HG02973 (cell line): Measurements from ENCODE around the gene ARL10.
A peak's percentile ranks its signal among the peaks of the same experiment; 100 is the strongest.
"Not testable (repeated sequence)": the region's sequence is repeated elsewhere in the genome, so short reads cannot be mapped to it uniquely, and the experiment has no call there.

Experiments
- ATAC-seq: cut with Tn5 transposase; IDR thresholded peaks from one replicate; pipeline ENCODE4 v1.9.1; 2021; ENCODE audit warnings: moderate library complexity; ENCODE audit not compliant: unreplicated experiment

Gene ARL10

DNA sequence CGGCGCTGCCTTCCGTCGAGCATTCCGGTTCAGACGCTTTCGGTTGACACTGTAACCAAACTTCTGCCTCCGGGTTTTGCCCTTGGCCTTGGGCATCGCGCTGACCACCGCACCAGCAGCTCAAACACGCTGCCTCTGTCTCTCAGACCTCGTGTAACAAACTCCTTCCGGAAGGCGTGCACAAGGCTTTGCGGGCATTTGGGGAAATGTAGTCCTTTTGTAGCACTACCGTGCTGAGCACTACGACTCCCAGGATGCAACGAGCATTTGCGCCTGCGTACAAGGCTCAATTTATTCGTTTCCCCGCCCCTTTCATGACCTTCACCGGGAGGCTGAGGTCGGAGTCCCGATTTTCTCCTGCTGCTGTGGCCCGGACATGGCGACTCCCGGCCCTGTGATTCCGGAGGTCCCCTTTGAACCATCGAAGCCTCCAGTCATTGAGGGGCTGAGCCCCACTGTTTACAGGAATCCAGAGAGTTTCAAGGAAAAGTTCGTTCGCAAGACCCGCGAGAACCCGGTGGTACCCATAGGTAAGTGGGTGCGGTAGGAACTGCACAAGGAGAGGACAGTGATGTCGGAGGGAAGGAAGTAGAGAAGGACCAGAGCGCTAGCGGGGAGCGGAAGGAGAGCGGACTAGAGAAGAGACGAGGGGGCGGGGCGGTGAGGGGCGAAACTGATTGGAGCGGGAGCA is 23.3 kb downstream of the ARL10 start, which contains the start of the genes HIGD2A and NOP16:
Gene HIGD2A (plus strand): TSS at position 308 of the 691 bp plus-strand sequence. CDS start 69 bp downstream, at position 377.
Gene NOP16 (minus strand): TSS at position 155 of the 691 bp plus-strand sequence. CDS start 59 bp downstream, at position 96.
- peak; percentile 81 for ATAC-seq

DNA sequence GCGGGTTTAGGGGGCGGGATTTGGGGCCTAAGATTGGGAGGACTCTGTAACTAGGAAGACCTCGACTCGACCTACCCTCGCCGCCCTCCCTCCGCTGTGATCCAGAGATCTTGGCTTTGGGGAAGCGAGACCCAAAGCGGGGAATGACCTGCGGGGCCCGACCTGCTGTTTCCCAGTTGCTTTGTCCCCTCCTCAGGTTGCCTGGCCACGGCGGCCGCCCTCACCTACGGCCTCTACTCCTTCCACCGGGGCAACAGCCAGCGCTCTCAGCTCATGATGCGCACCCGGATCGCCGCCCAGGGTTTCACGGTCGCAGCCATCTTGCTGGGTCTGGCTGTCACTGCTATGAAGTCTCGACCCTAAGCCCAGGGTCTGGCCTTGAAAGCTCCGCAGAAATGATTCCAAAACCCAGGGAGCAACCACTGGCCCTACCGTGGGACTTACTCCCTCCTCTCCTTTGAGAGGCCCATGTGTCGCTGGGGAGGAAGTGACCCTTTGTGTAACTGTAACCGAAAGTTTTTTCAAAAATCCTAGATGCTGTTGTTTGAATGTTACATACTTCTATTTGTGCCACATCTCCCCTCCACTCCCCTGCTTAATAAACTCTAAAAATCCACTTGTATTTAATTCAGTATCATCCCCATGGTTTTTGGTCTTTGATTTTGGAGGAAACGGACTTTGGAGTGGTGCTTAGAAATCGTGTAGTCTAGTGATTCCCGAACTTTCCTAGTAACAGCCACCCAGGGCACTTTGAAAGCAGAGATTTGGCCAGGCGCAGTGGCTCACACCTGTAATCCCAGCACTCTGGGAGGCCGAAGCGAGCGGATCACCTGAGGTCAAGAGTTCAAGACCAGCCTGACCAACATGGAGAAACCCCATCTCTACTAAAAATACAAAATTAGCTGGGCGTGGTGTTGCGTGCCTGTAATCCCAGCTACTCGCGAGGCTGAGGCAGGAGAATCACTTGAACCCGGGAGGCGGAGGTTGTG is 24.1 kb downstream of the ARL10 start:
- ATAC-seq, result peak; percentile 21

DNA sequence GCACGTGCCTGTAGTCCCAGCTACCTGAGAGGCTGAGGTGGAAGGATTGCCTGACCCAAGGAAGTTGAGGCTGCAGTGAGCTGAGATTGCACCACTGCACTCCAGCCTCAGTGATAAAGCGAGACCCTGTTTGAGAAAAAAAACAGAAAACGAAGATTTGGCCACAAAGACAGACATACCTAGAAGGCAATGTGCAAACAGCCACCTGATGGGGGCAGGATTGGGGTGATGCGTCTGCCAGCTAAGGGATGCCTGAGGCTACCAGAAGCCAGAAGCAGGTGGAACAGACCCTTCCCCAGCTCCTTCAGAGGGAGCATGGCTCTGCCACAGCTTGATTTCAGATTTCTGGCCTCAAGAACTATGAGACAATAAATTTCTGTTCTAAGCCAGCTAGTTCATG is 26.2 kb downstream of the ARL10 start:
- ATAC-seq, result no peak

DNA sequence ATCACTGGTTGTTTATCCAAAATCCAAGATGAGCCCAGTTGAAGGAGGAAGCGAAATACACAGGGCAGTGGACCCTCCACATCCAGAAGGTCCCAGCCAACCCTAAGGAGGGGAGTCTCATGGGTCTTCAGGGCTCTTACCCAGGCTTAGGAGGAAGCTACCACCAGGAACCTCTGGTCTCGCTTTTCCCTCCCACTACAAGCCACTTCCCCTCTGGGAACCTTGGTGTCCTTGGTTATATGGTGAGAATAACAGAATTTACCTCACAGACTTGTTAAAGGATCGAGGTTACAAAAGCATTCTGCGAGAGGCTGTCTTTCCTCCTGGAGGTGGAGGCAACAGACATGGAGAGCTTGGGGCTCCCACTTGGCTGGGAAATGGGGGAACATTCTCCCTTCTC is 26.7 kb downstream of the ARL10 start:
- ATAC-seq, result no peak

DNA sequence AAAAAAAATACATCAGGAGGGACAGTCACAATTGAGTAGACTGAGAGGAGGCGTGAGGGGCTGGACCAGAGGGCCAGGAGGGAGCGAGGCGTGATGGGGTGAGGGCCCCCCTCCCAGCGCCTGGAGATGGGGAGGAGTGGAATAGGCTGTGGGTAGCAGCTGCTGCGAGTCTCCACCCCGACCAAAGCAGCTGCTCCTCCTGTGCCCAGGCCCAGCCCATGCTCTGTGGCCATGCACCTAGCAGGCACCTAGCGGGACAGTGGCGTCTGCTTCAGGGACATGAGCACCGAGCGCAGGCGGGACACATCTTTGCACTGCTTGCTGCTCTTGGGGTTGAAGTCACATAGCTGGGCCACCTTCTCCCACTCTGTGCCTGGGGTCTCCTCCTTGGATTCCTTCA is 27.2 kb downstream of the ARL10 start:
- no peak for ATAC-seq

DNA sequence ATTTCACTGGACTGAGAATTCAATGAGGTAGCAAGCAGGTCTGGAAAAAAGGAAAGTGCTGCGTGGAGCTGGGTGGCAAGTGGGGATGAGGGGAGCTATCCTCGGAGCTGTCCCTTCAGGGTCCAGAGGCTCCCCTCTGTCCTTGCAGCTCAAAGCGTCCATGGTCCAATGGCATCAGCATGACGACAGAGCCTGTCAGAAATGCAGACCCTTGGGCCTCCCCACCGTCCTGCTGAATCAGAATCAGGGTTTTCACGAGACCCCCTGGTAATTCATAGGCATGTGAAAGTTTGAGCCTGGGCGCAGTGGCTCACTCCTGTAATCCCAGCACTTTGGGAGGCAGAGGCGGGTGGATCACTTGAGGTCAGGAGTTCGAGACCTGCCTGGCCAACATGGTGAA is 28.8 kb downstream of the ARL10 start:
- no peak for ATAC-seq

DNA sequence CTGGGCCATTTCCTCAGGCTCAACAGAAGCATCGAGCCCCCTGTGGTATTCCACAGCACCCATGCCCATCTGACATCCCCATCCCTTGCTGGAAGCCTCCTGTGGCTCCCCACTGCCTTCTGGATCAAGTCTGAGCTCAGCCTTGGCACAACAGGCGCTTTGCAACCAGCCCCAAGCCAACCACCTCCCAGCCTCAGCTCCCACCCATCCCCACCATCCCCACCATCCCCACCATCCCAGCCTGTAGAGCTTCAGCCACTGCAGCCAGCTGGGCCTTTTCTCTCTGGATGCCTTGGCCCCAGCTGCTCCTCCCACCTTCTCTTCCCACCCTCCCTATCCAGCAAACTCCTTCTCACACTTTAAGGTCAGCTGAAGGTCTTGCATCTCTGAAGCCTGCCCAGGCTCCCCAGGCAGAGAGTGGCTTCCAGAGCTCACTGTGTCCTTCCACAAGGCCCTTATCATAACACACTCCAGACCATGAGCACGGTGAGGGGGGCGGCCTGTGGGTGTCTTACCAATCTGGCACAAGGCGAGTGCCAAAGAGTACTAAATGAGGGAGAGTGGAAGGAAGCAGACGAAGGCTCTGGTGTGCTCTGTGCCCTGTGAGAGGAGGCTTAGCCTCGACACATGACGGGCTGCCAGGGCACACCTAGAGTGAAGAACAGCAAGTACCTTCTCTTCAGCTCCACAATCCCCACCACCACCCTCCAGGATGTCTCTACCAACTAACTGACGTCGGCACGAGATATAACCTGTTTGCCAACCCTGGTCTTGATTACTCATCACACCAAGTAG is 29.8 kb downstream of the ARL10 start:
- no peak for ATAC-seq

DNA sequence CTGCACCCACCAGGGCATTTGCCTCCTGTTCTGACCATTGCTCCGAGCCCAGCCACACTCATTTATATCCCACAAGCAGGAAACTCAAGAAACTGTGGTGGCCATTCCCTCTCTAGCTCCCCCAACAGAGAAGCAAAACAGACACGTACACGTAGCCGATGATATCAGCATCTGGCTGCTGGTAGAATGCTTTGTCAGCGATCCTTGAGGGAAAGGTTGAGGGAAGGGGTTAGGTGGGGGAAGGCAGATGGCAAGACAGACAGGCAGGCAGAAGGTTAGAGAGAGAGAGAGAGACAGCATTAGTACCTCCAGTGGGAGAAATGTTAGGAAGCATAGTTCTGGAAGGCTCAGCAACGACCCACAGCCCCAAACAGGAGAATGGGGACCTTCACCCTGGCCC is 31.0 kb downstream of the ARL10 start:
- ATAC-seq, result no peak

DNA sequence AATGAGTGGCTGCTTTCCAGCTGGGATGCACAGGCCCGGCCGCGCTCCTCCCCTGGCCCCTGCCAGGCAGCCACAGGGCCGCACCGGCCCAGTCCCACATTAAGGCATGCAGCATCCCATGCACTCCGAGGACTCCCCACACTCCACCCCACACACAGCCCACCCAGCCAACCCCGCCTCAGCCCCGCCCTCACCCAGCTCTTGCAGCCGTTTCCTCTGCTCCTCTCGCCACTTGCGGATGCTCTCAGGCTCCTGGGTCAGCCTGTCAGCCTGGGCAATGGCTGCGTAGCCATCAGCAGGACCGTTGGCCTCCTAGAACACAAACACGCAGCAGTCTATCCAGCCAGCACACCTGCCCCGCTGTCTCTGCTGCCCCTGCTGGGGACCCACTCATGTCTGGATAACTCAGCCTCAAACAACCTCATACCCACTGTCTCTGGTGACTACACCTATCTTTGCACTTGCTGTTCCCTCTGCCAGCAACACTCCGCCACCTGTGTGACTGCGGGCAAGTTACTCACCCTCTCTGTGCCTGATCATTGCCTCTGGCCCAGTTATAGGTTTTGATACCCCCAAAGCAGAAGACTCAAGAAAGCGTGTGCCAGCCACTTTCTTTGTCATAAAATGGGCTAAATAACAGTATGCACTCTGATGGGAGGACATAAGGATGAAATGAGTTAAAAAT is 32.6 kb downstream of the ARL10 start:
- no peak for ATAC-seq

DNA sequence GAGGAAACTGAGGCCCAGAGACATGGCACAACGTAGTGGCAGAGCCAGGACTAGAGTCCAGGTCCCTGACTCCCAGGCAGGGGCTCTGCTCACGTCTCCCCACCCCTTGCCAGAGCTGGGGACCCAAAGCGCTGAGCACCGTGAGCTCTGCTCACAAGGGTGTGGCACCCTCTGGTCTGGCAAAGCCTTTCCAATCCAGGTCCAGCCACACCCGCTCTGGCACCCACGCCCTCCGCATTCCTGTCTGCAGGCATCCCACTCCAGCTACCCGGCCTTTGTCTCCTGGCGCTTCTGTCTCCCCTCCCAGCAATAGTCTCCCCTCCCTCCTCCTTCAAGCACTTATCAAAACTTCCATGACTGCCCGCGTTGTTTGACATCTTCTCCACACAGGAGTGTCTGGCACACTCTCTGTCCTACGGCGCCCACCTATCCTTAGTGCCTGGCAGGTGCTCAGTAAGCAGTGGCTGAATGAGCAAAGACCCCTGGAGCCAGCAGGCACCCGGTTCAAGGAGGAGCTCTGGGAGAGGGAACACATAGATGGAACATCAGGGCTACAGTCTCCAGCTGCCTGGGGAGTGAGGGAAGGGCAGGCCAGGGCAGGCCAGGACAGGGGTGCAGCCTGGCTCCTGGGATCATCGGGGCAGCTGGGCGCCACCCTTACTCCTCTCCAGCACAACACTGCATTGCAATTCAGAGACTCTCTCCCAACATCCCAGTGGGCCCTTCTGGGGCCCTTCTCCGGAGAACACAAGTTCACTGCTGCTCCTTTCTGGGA is 35.3 kb downstream of the ARL10 start:
- ATAC-seq, result no peak

DNA sequence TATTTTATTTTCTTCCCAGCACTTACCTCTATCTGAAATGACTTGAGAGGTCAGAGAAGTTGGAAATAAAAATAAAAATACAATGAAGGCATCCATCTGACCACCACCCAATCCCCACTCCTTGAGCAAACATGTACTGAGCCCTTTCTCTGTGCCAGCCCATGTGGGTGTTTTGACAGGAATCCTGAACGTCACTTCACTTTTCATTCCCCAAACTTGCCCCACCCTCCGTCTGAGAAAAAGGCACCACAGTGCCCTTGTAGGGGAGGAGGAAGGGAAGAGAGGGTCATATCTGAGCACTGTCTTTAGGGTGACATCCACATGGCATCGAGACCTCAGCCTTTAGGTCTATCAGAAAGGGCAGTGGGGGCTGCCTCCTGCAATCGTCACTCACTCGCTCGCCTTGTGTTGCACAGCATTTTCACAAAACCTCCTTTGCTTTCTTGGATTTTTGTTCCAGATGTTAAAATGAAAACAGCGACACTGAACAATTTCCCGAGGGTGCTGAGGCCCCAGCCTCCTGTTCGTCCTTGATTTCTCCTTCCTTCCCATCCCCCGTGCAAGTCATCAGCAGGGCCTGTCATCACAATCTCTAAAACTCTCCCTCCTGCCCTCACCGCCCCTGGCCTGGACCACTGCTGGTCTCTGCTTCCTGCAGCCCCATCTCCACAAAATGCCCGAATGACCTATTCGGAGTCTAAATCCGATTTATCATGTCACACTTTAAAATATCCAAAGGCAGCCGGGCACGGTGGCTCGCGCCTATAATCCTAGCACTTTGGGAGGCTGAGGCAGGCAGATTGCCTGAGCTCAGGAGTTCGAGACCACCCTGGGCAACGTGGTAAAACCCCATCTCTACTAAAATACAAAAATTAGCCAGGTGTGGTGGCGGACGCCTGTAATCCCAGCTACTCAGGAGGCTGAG is 36.3 kb downstream of the ARL10 start:
- ATAC-seq, result no peak

DNA sequence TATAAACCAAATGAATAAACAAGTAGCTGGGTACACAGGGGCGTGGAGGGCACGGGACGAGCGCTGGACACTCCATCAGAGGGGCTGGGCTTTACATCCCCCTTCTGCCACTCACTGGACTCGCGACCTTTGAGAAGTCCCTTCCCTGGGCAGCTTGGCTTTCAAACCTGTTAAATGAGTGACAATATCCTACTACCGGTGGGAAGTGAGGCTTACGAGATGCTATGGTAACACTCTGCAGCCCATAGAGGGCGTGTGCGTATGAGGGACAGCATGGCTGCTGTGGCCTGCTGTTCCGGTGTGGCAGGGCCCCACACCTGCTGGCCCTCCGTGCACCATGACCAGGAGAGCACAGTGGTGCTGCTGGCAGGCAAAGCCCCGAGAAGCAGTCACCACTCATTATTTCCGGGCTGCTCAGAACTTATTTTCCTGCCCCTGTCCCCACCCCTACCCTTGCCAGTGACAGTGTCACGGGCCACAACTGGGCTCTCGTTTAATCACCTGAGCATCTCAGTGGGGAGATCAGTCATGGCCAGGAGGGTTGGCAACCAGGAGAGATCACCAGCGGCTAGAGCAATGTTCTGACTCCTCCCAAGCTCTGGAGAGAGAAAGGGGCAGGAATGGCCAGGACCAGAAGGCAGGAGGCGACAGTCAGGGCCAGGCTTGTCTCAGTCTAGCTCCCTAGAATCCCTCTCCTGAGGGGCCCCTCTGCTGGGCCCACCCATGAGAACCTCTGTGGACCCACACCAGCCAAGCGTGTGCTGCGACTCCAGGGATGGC is 40.6 kb downstream of the ARL10 start:
- ATAC-seq, result no peak

DNA sequence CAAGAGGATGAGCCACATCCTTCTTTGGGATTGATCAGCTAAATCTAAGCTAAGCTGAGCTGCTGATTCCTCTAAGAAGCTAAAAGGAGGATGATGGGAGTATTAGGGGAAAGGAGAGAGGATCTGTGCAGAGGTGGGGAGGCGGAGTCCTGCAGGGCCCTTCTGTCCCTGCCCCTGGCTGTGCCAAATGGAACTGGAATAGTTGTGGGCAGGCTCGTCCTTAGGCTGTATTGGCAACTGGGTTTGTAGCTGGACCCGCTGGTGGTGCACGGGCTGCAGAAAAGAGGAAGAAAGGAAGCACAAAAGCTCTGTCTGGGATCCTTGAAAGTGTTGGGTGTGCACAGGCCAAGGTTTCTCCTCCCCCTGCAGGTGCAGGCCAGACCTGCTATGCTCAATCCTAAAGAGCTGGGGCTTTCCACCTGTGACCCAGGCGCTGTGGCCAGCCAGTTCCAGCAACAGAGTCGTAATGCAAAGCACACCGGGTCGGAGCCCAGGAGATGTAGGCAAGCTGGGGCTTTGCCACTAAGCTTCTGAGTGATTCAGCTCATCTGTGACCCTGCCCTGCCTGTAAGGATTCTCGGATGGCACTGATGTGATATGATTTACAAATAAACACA is 41.3 kb downstream of the ARL10 start:
- no peak for ATAC-seq

DNA sequence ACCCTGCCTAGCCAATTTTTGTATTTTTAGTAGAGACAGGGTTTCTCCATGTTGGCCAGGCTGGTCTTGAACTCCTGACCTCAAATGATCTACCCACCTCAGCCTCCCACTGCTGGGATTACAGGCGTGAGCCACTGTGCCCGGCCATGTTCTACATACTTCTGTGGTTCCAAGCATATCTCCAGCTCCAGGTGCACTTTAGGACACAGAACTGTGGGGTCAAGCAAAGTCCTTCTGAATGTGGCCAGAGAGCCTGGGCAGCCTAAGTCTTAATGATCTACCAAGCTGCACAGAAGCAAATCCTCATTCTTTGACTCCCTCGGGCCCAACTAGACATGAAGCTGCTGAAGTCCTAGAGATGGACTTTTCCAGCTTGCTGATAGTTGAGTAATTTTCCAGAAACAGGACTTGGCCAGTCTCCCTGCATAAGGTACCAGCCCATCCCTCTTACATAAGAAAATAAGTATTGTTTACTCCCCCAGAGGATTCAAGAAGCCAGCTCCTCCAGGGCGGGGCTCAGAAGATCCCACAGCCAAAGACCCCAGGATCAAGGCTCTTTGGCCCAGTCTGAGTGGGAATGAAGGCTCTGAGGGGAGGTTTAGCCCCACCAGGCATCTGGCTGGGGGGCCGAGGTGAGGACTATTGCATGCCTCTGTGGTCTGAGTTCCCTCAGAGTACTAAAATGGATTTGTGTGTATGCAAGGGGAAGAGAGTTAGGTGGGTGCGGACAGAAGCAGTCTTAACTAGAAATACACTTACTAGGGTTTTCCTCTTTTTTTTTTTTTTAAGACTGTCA is 42.4 kb downstream of the ARL10 start:
- no peak for ATAC-seq

DNA sequence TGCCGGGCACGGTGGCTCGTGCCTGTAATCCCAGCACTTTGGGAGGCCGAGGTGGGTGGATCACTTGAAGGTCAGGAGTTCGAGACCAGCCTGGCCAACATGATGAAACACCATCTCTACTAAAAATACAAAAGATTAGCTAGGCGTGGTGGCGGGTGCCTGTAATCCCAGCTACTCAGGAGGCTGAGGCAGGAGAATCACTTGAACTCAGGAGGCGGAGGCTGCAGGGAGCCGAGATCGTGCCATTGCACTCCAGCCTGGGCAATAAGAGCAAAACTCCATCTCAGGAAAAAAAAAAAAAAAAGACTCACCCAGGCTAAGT is 42.9 kb downstream of the ARL10 start:
- ATAC-seq, result not testable (repeated sequence)

DNA sequence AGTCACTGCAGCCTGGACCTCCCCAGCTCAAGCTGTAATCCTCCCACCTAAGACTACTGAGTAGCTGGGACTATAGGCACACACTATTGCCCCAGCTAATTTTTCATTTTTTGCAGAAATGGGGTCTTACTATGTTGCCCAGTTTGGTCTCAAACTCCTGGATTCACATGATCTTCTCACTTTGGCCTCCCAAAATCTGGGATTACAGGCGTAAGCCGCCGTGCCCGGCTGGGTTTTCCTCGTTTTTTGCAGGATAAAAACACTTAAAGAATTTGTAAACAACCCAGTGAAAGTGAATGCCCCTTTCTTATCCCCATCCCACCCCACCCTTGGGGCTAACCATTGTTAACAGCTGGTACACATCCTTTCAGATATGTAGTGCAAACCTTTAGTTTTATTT is 43.3 kb downstream of the ARL10 start:
- no peak for ATAC-seq

DNA sequence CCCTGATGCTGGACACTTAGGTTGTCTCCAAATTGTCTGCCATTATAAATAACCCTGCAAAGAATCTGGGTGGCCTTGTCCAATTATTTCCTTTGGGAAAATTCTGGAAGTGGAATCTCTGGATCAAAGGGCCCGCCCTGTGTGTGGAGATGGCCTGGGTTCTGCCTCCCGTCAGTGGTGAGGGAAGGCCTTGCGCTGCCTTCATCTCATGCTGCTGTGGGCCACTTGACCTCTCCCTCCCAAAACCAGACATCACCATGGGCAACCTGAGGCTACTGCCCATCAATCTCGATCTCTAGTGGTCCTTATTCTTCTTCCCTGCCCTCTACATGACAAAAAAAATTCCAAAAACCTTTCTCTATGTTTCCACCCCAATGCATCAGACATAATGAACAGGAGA is 44.5 kb downstream of the ARL10 start:
- no peak for ATAC-seq
